ENCODE measurements around the gene SCYL2. TPM values are rescaled to one million over a fixed set of nuclear protein-coding genes. Genes with fewer than 3 reads are reported as not detected.

The SCYL2 gene
- total RNA-seq, 1 experiment from 2014 or later, result 41.4 TPM

- Histone ChIP-seq H3K27me3 (ENCODE audit: insufficient read depth, low read length) (no peaks in the 10 kb centered on the region), H3K14ac (ENCODE audit: insufficient read depth, low read length) (no peak overlapping the region), H2BK120ac (ENCODE audit: low read depth, low read length, poor library complexity, severe bottlenecking) (no peak overlapping the region), H3K79me1 (ENCODE audit: insufficient read depth, low read depth, low read length, poor library complexity, severe bottlenecking) (no peaks in the 10 kb centered on the region), H2AFZ (ENCODE audit: low read length) (no peak overlapping the region), H2BK12ac (ENCODE audit: insufficient read length, low read depth, low read length) (no peak overlapping the region), H2BK20ac (ENCODE audit: low read depth, low read length, poor library complexity, severe bottlenecking) (no peak overlapping the region), H2BK15ac (ENCODE audit: low read depth, low read length) (no peak overlapping the region), H3K79me2 (ENCODE audit: insufficient read depth, low read length) (no peaks in the 10 kb centered on the region), H4K20me1 (ENCODE audit: control insufficient read depth, insufficient read depth, insufficient read length) (no peaks in the 10 kb centered on the region), H3K23me2 (ENCODE audit: insufficient read length, low read depth, low read length, poor library complexity, severe bottlenecking) (no peaks in the 10 kb centered on the region), H4K8ac (replicated peaks; ENCODE audit: insufficient read length, low read depth, low read length) (no peak overlapping the region), H3K4me1 (ENCODE audit: insufficient read depth, low read length) (no peaks in the 10 kb centered on the region), H3K18ac (ENCODE audit: insufficient read length, low read depth, low read length) (no peak overlapping the region), H3K27ac (ENCODE audit: insufficient read length, low read depth, low read length) (no peak overlapping the region), H3K9ac (ENCODE audit: extremely low read depth, insufficient read length, low read length) (no peak overlapping the region), H4K5ac (ENCODE audit: insufficient read length, low read depth, low read length) (no peak overlapping the region), H3K56ac (ENCODE audit: insufficient read length, low read depth, low read length) (no peak overlapping the region), H2AK5ac (ENCODE audit: insufficient read length, low read length) (no peak overlapping the region), H3K4ac (ENCODE audit: low read depth, low read length) (no peak overlapping the region), H2BK5ac (ENCODE audit: insufficient read length, low read length) (no peak overlapping the region), H3K4me2 (ENCODE audit: insufficient read depth, insufficient read length, low read length) (no peak overlapping the region), H3T11ph (ENCODE audit: low read length) (no peak overlapping the region), H4K91ac (ENCODE audit: insufficient read length, low read depth, low read length) (no peak overlapping the region), H3K23ac (ENCODE audit: insufficient read length, low read depth, low read length) (no peak overlapping the region), H3K9me3 (ENCODE audit: control insufficient read depth, low read depth, low read length) (no peaks in the 10 kb centered on the region)
- Mint-ChIP-seq H3K27me3 (ENCODE audit: low read depth) (no peaks in the 10 kb centered on the region), H3K27ac (no peak overlapping the region), H3K4me1 (0 out of 4 replicates have a peak, but pooled peaks cover 0 to 4% of the 10 kb centered on the region in 2 experiments), H3K36me3 (ENCODE audit: insufficient read depth in 1 of 3, low read depth in 3 of 3) (peaks cover 0 to 11% (median 0%) of the 10 kb centered on the region in 3 experiments; a peak in 2 of 7 replicates), H3K9me3 (no peaks in the 10 kb centered on the region), H3K4me3 (no peak overlapping the region)
- WGBS (ENCODE audit: extremely low coverage, insufficient read length, low lambda C conversion rate), result no CpG with 5 or more reads among the region's 3 CpGs
- TF ChIP-seq, protein P1, sequence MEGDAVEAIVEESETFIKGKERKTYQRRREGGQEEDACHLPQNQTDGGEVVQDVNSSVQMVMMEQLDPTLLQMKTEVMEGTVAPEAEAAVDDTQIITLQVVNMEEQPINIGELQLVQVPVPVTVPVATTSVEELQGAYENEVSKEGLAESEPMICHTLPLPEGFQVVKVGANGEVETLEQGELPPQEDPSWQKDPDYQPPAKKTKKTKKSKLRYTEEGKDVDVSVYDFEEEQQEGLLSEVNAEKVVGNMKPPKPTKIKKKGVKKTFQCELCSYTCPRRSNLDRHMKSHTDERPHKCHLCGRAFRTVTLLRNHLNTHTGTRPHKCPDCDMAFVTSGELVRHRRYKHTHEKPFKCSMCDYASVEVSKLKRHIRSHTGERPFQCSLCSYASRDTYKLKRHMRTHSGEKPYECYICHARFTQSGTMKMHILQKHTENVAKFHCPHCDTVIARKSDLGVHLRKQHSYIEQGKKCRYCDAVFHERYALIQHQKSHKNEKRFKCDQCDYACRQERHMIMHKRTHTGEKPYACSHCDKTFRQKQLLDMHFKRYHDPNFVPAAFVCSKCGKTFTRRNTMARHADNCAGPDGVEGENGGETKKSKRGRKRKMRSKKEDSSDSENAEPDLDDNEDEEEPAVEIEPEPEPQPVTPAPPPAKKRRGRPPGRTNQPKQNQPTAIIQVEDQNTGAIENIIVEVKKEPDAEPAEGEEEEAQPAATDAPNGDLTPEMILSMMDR (conservative IDR thresholded peaks at IDR 0.05), result no peak
- DNase-seq, result no peak
These were observed 28.2 kb upstream of the SCYL2 start for GRCh38 chr12:100238801-100239200.

Measured in H9 (cell line).